NCI-H82 (cell line): Measurements from ENCODE around the gene DAD1.

Experiments
- DNase-seq: peaks from one replicate; lab custom pipeline; 2025; lab: John Stamatoyannopoulos, UW

DAD1 gene

DNA sequence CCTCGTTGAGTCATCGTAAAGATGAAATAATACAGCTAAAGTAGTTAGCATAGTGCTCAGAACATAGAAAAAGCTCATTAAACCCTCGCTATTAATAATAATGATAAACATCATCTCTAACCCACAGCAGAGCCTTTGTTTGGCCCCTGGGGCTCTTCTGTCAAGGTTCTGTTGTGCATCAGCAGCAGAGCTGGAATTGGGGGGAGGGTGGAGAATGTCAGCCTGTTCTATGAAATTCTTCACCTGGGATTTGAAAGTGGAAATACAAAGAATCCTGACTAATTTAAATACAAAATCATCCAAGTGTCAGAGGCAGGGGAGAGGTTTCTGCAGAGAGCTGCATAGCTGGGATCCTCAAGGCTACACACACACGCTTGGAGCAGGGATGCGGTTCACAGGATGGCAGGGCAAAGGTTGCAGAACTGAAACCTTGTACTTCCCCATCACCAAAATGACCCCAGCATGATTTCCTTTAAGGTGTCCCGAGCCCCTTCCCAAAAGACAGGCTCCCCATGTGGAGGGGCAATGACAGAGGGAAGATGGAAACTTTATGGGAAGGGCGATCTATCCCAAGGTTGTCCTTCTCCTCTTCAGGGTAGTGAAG lies 71.8 kb downstream of the DAD1 start:
- DNase-seq, result no peak

DNA sequence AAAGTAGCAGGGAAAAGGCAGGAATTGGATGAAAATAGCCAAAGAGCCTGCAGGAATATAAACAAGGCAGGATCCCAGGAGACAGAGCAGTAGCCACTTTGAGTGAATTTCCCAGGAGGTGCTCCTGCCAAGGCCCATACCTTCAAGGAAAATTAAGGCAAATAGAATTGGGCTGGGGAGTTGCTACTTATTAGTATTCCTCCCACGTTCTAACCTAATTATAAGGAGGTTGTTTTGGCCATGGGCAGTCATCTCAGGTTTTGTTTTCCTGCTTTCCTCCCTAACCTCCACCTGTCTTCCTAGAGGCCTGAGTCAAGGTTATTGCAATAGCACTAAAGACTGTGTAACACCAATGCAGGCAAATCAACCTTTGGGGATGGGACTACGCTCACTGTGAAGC lies 73.1 kb downstream of the DAD1 start:
- no peak for DNase-seq
